22Rv1 (cell line): ENCODE measurements around the gene MGRN1.

Source experiments
- CTCF ChIP-seq: fragments of 450-650 bp; IDR thresholded peaks from 2 replicates; pipeline ENCODE4 v1.5.1; 2017; ENCODE audit warnings: mild to moderate bottlenecking
- ZFX ChIP-seq: fragments of 450-650 bp; IDR thresholded peaks from 2 replicates; pipeline ENCODE4 v1.6.1; 2017; ENCODE audit warnings: antibody characterized with exemption, borderline replicate concordance

- TF ChIP-seq CTCF = no peak
- no peak for TF ChIP-seq ZFX
These were observed 48.6 kb upstream of the MGRN1 start for GRCh38 chr16:4576008-4576407.
